ENCODE results near the gene CEP57L1.
"Not testable (repeated sequence)": the region's sequence is repeated elsewhere in the genome, so short reads cannot be mapped to it uniquely, and the experiment has no call there.

Gene CEP57L1

GRCh38 chr6:109105681-109106080, 10.4 kb downstream of the CEP57L1 start:
- no peak for DNase-seq (ENCODE audit: low spot score)

GRCh38 chr6:109109663-109110062, 14.4 kb downstream of the CEP57L1 start:
- not testable (repeated sequence) for DNase-seq (ENCODE audit: low spot score)

- not testable (repeated sequence) for DNase-seq (ENCODE audit: low spot score)
Observed at GRCh38 chr6:109112663-109113062, 17.4 kb downstream of the CEP57L1 start.

- no peak for DNase-seq (ENCODE audit: low spot score)
Observed at GRCh38 chr6:109117346-109118035, 22.2 kb downstream of the CEP57L1 start.

GRCh38 chr6:109118337-109118736, 23.0 kb downstream of the CEP57L1 start:
- no peak for DNase-seq (ENCODE audit: low spot score)

GRCh38 chr6:109118871-109119354, 23.6 kb downstream of the CEP57L1 start:
- DNase-seq (ENCODE audit: low spot score) = no peak

GRCh38 chr6:109121411-109121810, 26.1 kb downstream of the CEP57L1 start:
- DNase-seq (ENCODE audit: low spot score) = no peak

GRCh38 chr6:109124219-109124618, 28.9 kb downstream of the CEP57L1 start:
- DNase-seq (ENCODE audit: low spot score) = no peak

- DNase-seq (ENCODE audit: low spot score) = no peak
Observed at GRCh38 chr6:109125504-109125903, 30.2 kb downstream of the CEP57L1 start.

- no peak for DNase-seq (ENCODE audit: low spot score)
Observed at GRCh38 chr6:109130065-109130464, 34.8 kb downstream of the CEP57L1 start.

GRCh38 chr6:109135600-109135999, 40.3 kb downstream of the CEP57L1 start:
- not testable (repeated sequence) for DNase-seq (ENCODE audit: low spot score)

- not testable (repeated sequence) for DNase-seq (ENCODE audit: low spot score)
Observed at GRCh38 chr6:109136039-109136438, 40.7 kb downstream of the CEP57L1 start.

GRCh38 chr6:109136530-109136929, 41.2 kb downstream of the CEP57L1 start:
- not testable (repeated sequence) for DNase-seq (ENCODE audit: low spot score)

- DNase-seq (ENCODE audit: low spot score) = peak; percentile 17
Observed at GRCh38 chr6:109139109-109139508, 43.8 kb downstream of the CEP57L1 start.

- DNase-seq (ENCODE audit: low spot score) = not testable (repeated sequence)
Observed at GRCh38 chr6:109142067-109142466, 46.8 kb downstream of the CEP57L1 start.

GRCh38 chr6:109143191-109143590, 47.9 kb downstream of the CEP57L1 start:
- DNase-seq (ENCODE audit: low spot score) = no peak

- not testable (repeated sequence) for DNase-seq (ENCODE audit: low spot score)
Observed at GRCh38 chr6:109148251-109148650, 52.9 kb downstream of the CEP57L1 start.

GRCh38 chr6:109148716-109149115, 53.4 kb downstream of the CEP57L1 start:
- DNase-seq (ENCODE audit: low spot score) = not testable (repeated sequence)

GRCh38 chr6:109153752-109154151, 58.4 kb downstream of the CEP57L1 start:
- DNase-seq (ENCODE audit: low spot score) = no peak

- DNase-seq (ENCODE audit: low spot score) = no peak
Observed at GRCh38 chr6:109164331-109164730, 69.0 kb downstream of the CEP57L1 start.

GRCh38 chr6:109165392-109165974, 70.2 kb downstream of the CEP57L1 start:
- peak; percentile 80 for DNase-seq (ENCODE audit: low spot score)

GRCh38 chr6:109166673-109167072, 71.4 kb downstream of the CEP57L1 start:
- no peak for DNase-seq (ENCODE audit: low spot score)

- no peak for DNase-seq (ENCODE audit: low spot score)
Observed at GRCh38 chr6:109167562-109167961, 72.3 kb downstream of the CEP57L1 start.

GRCh38 chr6:109170333-109170732, 75.0 kb downstream of the CEP57L1 start:
- DNase-seq (ENCODE audit: low spot score) = no peak

Measured in GM03348 (cell line).